Breast epithelium (tissue), 3 donors: ENCODE measurements around the gene CD47.

Experiments used
- CTCF ChIP-seq, 3 donors: fragments of 450-650 bp; IDR thresholded peaks; one replicate each; pipeline ENCODE4 v1.5.1; 2016 to 2017; ENCODE audit warnings: antibody characterized with exemption in 3 of 3, mild to moderate bottlenecking in 3 of 3, moderate library complexity in 3 of 3
- POLR2A ChIP-seq: fragments of 450-650 bp; IDR thresholded peaks from one replicate; pipeline ENCODE4 v1.6.1; 2016; ENCODE audit warnings: antibody characterized with exemption, mild to moderate bottlenecking, moderate library complexity
- POLR2AphosphoS5 ChIP-seq, 3 donors: sonication (generic); formaldehyde crosslinking; IDR thresholded peaks; one replicate each; pipeline ENCODE4 v1.6.1; 2017; ENCODE audit warnings: antibody characterized with exemption in 3 of 3

- TF ChIP-seq CTCF (IDR thresholded peaks at IDR 0.05) (no peak), POLR2A (no peak), POLR2AphosphoS5 (IDR thresholded peaks at IDR 0.05) (no peak)
These were observed 6.6 kb upstream of the CD47 start for GRCh38 chr3:108097322-108098002.
